Gastroesophageal sphincter (tissue), 3 donors: ENCODE measurements around the gene AKT3.

ENCODE experiments used
- CTCF ChIP-seq, 4 experiments: fragments of 200-600 bp in 2 of 4; fragments of 450-650 bp in 2 of 4; sonication (generic) in 1 of 4; IDR thresholded peaks; one replicate each; pipeline ENCODE4 v1.5.1; 2017 to 2019; ENCODE audit warnings: antibody characterized with exemption in 4 of 4, mild to moderate bottlenecking in 2 of 4, moderate library complexity in 2 of 4
- EP300 ChIP-seq: sonication (generic); formaldehyde crosslinking; IDR thresholded peaks from one replicate; pipeline ENCODE4 v1.6.1; 2017; ENCODE audit warnings: antibody characterized with exemption, mild to moderate bottlenecking
- POLR2A ChIP-seq, 2 donors: fragments of 450-650 bp; IDR thresholded peaks; one replicate each; pipeline ENCODE4 v1.6.1; 2017; ENCODE audit warnings: antibody characterized with exemption in 2 of 2, mild to moderate bottlenecking in 2 of 2, moderate library complexity in 1 of 2
- POLR2AphosphoS5 ChIP-seq: sonication (generic); formaldehyde crosslinking; IDR thresholded peaks from one replicate; pipeline ENCODE4 v1.6.1; 2017; ENCODE audit warnings: antibody characterized with exemption

DNA sequence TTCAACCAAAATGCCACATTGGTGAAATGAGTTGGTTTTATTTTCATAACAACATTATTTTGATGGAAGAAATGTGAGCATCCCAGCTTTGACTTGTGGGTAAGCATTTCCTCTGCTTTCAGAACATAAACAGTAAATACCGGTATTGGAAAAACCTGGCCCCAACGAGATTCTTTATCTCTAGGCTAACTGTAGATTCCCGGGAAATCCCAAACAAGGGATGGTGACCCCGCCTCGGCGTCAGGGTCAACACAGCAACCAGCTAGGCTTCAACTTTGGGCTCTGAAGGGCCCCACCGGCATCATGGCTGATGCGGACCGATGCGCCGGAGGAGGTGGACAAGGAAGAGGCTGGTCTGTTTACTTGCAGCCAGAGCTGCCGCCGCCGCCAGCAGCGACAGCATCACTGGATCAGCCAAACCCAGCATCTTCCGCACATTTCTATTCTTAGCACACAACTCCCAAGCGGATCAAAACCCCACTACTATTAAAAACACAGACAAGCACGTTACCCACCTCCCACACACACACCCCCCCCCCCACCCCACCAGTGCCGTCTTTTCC is 1.1 kb downstream of the AKT3 start:
- TF ChIP-seq CTCF (IDR thresholded peaks at IDR 0.05) (no peak), POLR2AphosphoS5 (peak; percentile 63), POLR2A (IDR thresholded peaks at IDR 0.05) (no peak), EP300 (no peak)
